Common myeloid progenitor, CD34-positive (primary cell): ENCODE measurements around the gene MYD88.

Source experiments
- CTCF ChIA-PET: fragments of 350-600 bp; sonication (Branson Sonifier 250); formaldehyde crosslinking; loops from one replicate; lab custom pipeline; 2021; ENCODE audit warnings: antibody characterized with exemption; lab: Charles Lee
- POLR2A ChIA-PET: fragments of 350-600 bp; sonication (Branson Sonifier 250); formaldehyde crosslinking; loops from one replicate; lab custom pipeline; 2021; ENCODE audit warnings: antibody characterized with exemption; lab: Charles Lee
- DNase-seq, 3 donors: peaks; one replicate each; pipeline versions ENCODE4 v3.0.0 to v3.0.0-alpha.2; 2013
- H3K27ac ChIP-seq, 2 experiments: 1 replicate in 1 of 2; 2 replicates in 1 of 2; pipeline ENCODE4 v1.7.0; 2013; ENCODE audit warnings: inconsistent platforms in 2 of 2, low read length in 2 of 2, mild to moderate bottlenecking in 2 of 2, low read depth in 1 of 2, moderate library complexity in 1 of 2; ENCODE audit not compliant: severe bottlenecking in 2 of 2, insufficient read depth in 1 of 2, poor library complexity in 1 of 2
- H3K27me3 ChIP-seq, 5 experiments: replicated peaks in 2 of 5; 1 replicate in 3 of 5; 2 replicates in 2 of 5; pipeline versions ENCODE4 v1.6.1 to v1.7.0; 2013; ENCODE audit warnings: low read length in 4 of 5, mild to moderate bottlenecking in 2 of 5, moderate library complexity in 2 of 5, inconsistent platforms in 1 of 5; ENCODE audit not compliant: insufficient read depth in 5 of 5, control insufficient read depth in 4 of 5
- H3K36me3 ChIP-seq, 4 experiments: 1 replicate in 2 of 4; 2 replicates in 2 of 4; pipeline versions ENCODE4 v1.6.1 to v1.7.0; 2013; ENCODE audit warnings: low read length in 3 of 4, control low read depth in 1 of 4, mild to moderate bottlenecking in 1 of 4; ENCODE audit not compliant: control insufficient read depth in 4 of 4, insufficient read depth in 4 of 4
- H3K4me1 ChIP-seq, 4 experiments: 1 replicate in 3 of 4; 2 replicates in 1 of 4; pipeline versions ENCODE4 v1.6.1 to v1.7.1; 2013; ENCODE audit warnings: low read length in 3 of 4, mild to moderate bottlenecking in 3 of 4, control low read depth in 1 of 4, inconsistent platforms in 1 of 4, moderate library complexity in 1 of 4; ENCODE audit not compliant: control insufficient read depth in 4 of 4, insufficient read depth in 4 of 4; ENCODE audit errors: control extremely low read depth in 1 of 4
- H3K4me3 ChIP-seq, 7 experiments: 1 replicate in 4 of 7; 2 replicates in 3 of 7; pipeline versions ENCODE4 v1.5.1 to v1.7.0; 2013; ENCODE audit warnings: mild to moderate bottlenecking in 7 of 7, low read length in 6 of 7, moderate library complexity in 6 of 7, inconsistent platforms in 2 of 7, low read depth in 2 of 7, control low read depth in 1 of 7; ENCODE audit not compliant: insufficient read depth in 4 of 7, control insufficient read depth in 1 of 7; ENCODE audit errors: extremely low read depth in 1 of 7
- H3K9me3 ChIP-seq, 5 experiments: 1 replicate in 4 of 5; 2 replicates in 1 of 5; pipeline versions ENCODE4 v1.6.1 to v1.7.1; 2013; ENCODE audit warnings: low read length in 4 of 5, mild to moderate bottlenecking in 2 of 5, inconsistent platforms in 1 of 5, low read depth in 1 of 5, moderate library complexity in 1 of 5; ENCODE audit not compliant: control insufficient read depth in 4 of 5, insufficient read depth in 2 of 5; ENCODE audit errors: control extremely low read depth in 1 of 5
- WGBS: methylation state at CpG from one replicate; pipeline ENCODE4 v1.1.5; 2013; ENCODE audit not compliant: insufficient coverage; 5-methylcytosine and 5-hydroxymethylcytosine counted together

The MYD88 gene

DNA sequence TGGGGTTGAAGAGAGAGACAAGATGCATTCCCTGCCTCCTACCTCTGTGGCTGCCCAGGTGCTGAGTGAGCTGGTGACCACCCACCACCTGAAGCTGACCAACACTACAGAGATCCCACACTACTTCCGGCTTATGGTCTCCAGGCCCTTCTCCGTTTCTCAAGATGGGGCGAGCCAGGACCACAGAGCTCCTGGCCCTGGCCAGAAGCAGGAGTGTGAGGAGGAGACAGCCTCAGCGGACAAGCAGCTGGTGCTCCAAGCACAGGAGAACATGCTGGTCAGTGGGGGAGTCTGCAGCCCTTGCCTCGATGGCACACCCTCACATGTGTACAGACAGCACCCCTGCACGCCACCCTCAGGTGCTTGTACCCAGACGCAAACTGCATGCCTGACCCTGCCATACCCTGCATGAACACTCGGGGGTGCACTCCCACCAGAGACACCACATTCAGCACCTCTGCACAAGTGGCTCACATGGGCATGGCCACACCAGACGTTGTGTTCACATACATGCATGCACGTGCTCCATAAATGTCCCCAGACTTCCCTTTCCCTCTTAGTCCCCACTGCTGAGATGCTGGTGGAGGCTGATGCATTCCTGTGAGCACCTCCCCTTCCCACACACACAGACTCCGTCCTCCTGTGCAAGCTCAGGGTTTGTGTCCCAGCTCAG is 20.6 kb upstream of the MYD88 start:
- peak; percentile 69 to 85 (median 84) for DNase-seq
- no peak overlapping the region for H3K27ac ChIP-seq
- H3K4me3 ChIP-seq: no peak overlapping the region
- 71% methylated on average over 9 of the region's 11 CpGs for WGBS
- POLR2A ChIA-PET: no interaction called here
- peaks cover 2 to 44% (median 23%) of the 10 kb centered on the region in 4 experiments for H3K36me3 ChIP-seq
- H3K4me1 ChIP-seq: peaks cover 0 to 11% (median 5%) of the 10 kb centered on the region in 4 experiments
- CTCF ChIA-PET: interaction anchor here (0.9 to 8.2 kb wide), 13 partner anchors 9 to 366 kb away, joined by 3 to 54 read pairs (median 6); partner anchors contain the start of genes OXSR1 and XYLB
- no peaks in the 10 kb centered on the region for H3K27me3 ChIP-seq
- H3K9me3 ChIP-seq: no peaks in the 10 kb centered on the region

DNA sequence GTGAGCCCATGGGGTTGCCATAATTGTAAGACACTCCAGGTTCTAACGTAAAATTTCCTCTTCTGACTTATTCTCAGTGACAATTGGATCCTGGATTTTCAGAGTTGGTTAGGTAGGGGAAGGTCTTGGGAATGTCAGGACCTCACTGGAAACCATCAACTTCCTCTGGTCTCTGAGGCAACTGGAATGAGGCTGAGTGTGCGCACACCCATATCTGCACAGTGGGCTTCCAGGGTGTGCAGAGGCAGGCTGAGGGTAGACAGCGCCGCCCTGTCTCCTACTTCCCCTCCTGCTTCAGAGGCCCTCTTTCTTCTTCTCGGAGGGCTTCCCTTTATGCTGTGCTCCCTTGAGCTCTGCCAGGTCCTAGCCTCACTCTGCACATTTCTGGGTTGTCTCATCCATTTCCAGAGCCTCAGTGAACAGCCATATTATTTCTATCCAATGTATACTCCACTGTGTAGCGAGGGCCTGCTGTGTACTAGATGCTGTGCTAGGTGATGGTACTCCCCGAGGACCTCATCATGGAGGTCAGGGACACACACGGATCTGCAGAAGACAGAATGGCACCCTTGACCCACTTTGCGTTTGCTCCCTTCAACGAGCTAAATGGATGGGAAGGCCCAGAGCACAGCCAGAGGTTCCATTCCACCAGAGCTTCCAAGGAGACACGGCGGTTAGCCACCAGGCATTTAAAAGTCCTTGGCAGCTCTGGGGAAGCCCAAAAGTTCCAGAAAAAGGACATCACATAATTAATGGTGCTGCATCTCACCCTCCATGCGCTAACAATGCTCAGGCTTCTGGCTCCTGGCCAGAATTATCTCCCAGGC is 19.8 kb upstream of the MYD88 start:
- POLR2A ChIA-PET: no interaction called here
- WGBS: 90% methylated on average over 11 of the region's 13 CpGs
- no peak overlapping the region for H3K4me3 ChIP-seq

DNA sequence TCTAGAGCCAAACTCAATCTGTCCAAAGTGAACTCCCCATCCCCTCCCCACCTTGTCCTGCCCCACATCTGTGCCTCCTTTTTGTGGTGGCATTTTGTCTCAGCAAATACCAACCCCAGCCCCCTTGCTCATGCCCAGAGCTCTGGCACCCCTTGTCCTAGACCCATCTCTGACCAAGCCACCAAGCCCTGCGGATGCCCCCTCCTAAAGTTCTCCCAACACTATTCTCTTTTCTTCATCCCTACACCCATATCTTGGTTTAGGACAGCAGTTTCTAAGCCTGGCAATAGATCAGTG is 19.3 kb upstream of the MYD88 start:
- WGBS: 100% methylated on average over 1 of the region's 1 CpG
- H3K36me3 ChIP-seq: peaks cover 4 to 52% (median 29%) of the 10 kb centered on the region in 4 experiments
- ChIA-PET POLR2A (no interaction called here), CTCF (interaction anchor here (1.0 to 8.2 kb wide), 9 partner anchors 9 to 361 kb away, joined by 3 to 54 read pairs (median 4); partner anchors contain the start of gene XYLB)
- no peak for DNase-seq
- no peak overlapping the region for H3K4me3 ChIP-seq
- no peaks in the 10 kb centered on the region for H3K9me3 ChIP-seq
- no peak overlapping the region for H3K27ac ChIP-seq
- H3K4me1 ChIP-seq: peaks cover 0 to 11% (median 5%) of the 10 kb centered on the region in 4 experiments
- no peaks in the 10 kb centered on the region for H3K27me3 ChIP-seq

More for the DNA sequence above, 19.8 kb upstream of the MYD88 start:
- Histone ChIP-seq H3K27ac (no peak overlapping the region), H3K9me3 (no peaks in the 10 kb centered on the region), H3K4me1 (peaks cover 0 to 11% (median 5%) of the 10 kb centered on the region in 4 experiments), H3K27me3 (no peaks in the 10 kb centered on the region), H3K36me3 (peaks cover 4 to 50% (median 28%) of the 10 kb centered on the region in 4 experiments)
- CTCF ChIA-PET: interaction anchor here (1.0 to 8.2 kb wide), 11 partner anchors 10 to 362 kb away, joined by 3 to 54 read pairs (median 10); partner anchors contain the start of gene XYLB
- no peak for DNase-seq

DNA sequence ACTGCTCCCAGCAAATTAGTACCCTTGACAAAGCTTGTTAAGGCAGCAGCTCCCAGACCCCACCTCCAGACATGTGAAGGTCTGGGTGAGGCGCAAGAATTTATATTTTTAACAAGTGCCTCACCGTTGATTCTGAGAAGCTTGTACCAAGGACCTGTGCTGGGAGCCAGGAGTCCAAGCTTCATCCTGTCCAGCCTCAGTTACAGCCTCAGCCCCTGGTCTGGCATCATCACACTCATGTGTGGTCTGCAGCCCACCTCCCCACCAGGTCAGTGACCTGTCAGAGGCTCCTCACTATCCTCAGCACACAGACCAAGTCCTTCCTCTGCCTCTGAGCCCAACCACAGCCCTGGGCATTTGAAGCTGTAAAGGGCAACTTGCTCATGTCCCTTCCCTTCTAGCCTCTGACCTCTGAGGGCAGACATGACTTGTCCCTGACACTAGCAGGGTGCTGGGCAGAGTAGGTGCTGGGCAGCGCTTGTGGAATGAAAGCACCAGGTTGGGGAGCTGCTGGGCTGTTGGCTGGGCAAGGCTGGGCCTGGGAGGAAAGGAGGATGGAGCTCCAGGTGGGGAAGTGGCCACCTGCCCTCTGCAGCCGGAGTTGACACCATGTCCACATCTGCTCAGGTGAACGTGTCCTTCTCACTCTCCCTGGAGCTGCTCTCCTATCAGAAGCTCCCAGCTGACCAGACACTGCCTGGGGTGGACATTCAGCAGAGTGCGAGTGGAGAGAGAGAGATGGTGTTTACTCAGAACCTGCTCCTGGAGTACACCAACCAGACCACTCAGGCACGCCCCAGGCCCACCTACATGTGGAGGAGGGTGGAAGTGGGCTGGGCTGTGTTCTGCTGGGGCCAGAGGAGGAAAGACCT is 18.4 kb upstream of the MYD88 start:
- WGBS: 97% methylated on average over 3 of the region's 7 CpGs
- no peak overlapping the region for H3K4me3 ChIP-seq
- H3K4me1 ChIP-seq: peaks cover 0 to 11% (median 5%) of the 10 kb centered on the region in 4 experiments
- H3K27ac ChIP-seq: no peak overlapping the region
- H3K27me3 ChIP-seq: no peaks in the 10 kb centered on the region
- CTCF ChIA-PET: interaction anchor here (0.6 to 8.2 kb wide), 7 partner anchors 8 to 265 kb away, joined by 3 to 54 read pairs (median 4); partner anchors contain the start of gene XYLB
- DNase-seq: no peak
- H3K9me3 ChIP-seq: no peaks in the 10 kb centered on the region
- POLR2A ChIA-PET: interaction anchor here (1.6 kb wide), 1 partner anchor 8 kb away, joined by 3 read pairs; no protein-coding TSS in a partner anchor
- peaks cover 4 to 61% (median 35%) of the 10 kb centered on the region in 4 experiments for H3K36me3 ChIP-seq

DNA sequence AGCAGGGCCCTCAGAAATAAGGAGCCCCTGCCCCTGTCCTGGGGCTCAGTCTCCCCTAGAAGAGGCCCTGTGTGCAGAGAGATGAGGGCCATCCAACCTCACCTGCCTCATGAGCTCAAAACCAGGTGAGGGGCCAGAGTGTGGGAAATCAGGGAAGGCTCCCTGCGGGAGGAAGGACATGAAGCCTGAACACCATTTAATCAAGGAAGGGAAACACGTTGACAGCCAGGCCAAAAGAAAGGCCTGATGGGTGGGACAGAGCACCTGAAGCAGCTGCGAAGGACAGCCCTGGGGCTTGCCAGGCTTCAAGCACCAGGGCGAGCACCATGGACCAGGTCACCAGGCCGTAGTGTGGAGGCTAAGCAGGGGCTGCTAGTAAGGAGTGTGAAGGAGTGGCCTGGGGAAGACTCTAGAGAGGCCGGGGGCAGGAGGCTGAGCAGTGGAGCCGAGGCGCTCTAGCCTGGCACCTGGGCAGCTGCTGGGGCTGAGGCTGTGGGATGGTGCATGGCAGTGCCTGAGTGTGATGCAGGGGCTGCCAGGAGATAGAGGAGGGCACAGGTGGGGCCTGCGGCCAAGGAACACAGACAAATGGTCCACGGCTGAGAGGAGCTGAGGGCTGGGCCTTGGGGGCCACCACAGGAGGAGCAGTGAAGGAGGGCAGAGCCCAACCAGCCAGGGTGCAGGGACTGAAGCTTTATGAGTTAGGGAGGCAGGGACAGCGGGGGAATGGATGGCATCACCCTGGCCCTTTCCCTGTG is 17.6 kb upstream of the MYD88 start:
- H3K36me3 ChIP-seq: peaks cover 4 to 69% (median 43%) of the 10 kb centered on the region in 4 experiments
- H3K4me1 ChIP-seq: peaks cover 0 to 5% (median 3%) of the 10 kb centered on the region in 4 experiments
- H3K9me3 ChIP-seq: no peaks in the 10 kb centered on the region
- CTCF ChIA-PET: interaction anchor here (0.6 to 8.2 kb wide), 5 partner anchors 10 to 266 kb away, joined by 3 to 54 read pairs (median 6); partner anchors contain the start of gene XYLB
- no peak for DNase-seq
- WGBS: 97% methylated on average over 11 of the region's 11 CpGs
- H3K4me3 ChIP-seq: no peak overlapping the region
- no peak overlapping the region for H3K27ac ChIP-seq
- POLR2A ChIA-PET: interaction anchor here (1.6 kb wide), 1 partner anchor 9 kb away, joined by 3 read pairs; no protein-coding TSS in a partner anchor
- H3K27me3 ChIP-seq: no peaks in the 10 kb centered on the region

DNA sequence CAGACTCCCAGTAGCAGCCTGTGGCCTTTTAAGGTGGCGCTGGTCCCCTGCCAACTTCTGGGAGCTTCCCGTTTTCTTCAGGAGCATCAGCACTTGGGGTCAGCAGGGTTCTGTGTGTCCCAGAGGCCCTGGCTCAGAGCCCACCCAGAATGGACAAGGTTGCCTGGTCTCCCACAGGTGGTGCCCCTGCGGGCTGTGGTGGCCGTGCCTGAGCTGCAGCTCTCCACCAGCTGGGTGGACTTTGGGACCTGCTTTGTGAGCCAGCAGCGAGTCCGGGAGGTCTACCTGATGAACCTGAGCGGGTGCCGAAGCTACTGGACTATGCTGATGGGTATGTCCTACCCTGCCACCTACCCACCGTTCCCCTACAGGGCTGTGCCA is 17.0 kb upstream of the MYD88 start:
- ChIA-PET POLR2A (interaction anchor here (1.6 kb wide), 1 partner anchor 10 kb away, joined by 3 read pairs; no protein-coding TSS in a partner anchor), CTCF (interaction anchor here (1.9 to 8.2 kb wide), 3 partner anchors 10 to 224 kb away, joined by 6 to 54 read pairs (median 39); partner anchors contain the start of gene XYLB)
- peaks cover 4 to 75% (median 46%) of the 10 kb centered on the region in 4 experiments for H3K36me3 ChIP-seq
- no peak overlapping the region for H3K27ac ChIP-seq
- no peaks in the 10 kb centered on the region for H3K4me1 ChIP-seq
- no peak for DNase-seq
- WGBS: 96% methylated on average over 8 of the region's 9 CpGs
- H3K27me3 ChIP-seq: no peaks in the 10 kb centered on the region
- no peak overlapping the region for H3K4me3 ChIP-seq
- no peaks in the 10 kb centered on the region for H3K9me3 ChIP-seq
